Stomach (tissue), 4 donors: ENCODE data around the gene ZNF317.

Experiments used
- CTCF ChIP-seq, 7 experiments: fragments of 450-650 bp in 4 of 7; fragments of 200-600 bp in 3 of 7; sonication (generic) in 3 of 7; IDR thresholded peaks; one replicate each; pipeline ENCODE4 v1.5.1; 2016 to 2019; ENCODE audit warnings: antibody characterized with exemption in 7 of 7, control low read depth in 2 of 7, mild to moderate bottlenecking in 1 of 7
- EP300 ChIP-seq: sonication (generic); formaldehyde crosslinking; IDR thresholded peaks from one replicate; pipeline ENCODE4 v1.6.1; 2017; ENCODE audit warnings: antibody characterized with exemption

- TF ChIP-seq CTCF (IDR thresholded peaks at IDR 0.05) = no peak
- no peak for TF ChIP-seq EP300
Observed at GRCh38 chr19:9116547-9116946, 23.6 kb upstream of the ZNF317 start.
